ENCODE data around the gene NCAPH2. TPM values are rescaled to one million over a fixed set of nuclear protein-coding genes. Genes with fewer than 3 reads are reported as not detected.
A peak's percentile ranks its signal among the peaks of the same experiment; 100 is the strongest.

The NCAPH2 gene
- 106 and 113 TPM in 2 replicates for total RNA-seq (2014; rRNA removed; shearing (Covaris generic))

GRCh38 chr22:50507991-50508884 lies at the start of gene NCAPH2:
NCAPH2 (plus strand) TSS chr22:50508224; CDS start chr22:50508338, 114 bp downstream.
- H3K27me3 ChIP-seq (replicated peaks), result no peaks in the 10 kb centered on the region
- peaks cover 56% of the 10 kb centered on the region for H3K36me3 ChIP-seq
- peaks cover 22% of the 10 kb centered on the region for H3K4me1 ChIP-seq (replicated peaks)

GRCh38 chr22:50459016-50459415 lies 49.0 kb upstream of the NCAPH2 start:
- Histone ChIP-seq H3K9me3 (replicated peaks) (no peaks in the 10 kb centered on the region), H3K4me3 (no peak overlapping the region), H3K4me1 (replicated peaks) (no peaks in the 10 kb centered on the region), H3K36me3 (peaks cover 96% of the 10 kb centered on the region), H3K27ac (no peak overlapping the region), H3K27me3 (replicated peaks) (no peaks in the 10 kb centered on the region)
- no peak for DNase-seq (ENCODE audit: low read depth in 1 of 2, low spot score in 2 of 2)

More at GRCh38 chr22:50507991-50508884, at the start of gene NCAPH2:
- H3K4me3 ChIP-seq, result peak within 1 kb of the TSS; percentile 92
- peak within 1 kb of the TSS; percentile 97 for H3K27ac ChIP-seq
- DNase-seq (ENCODE audit: low read depth in 1 of 2, low spot score in 2 of 2), result peak; percentile 94 to 96
- H3K9me3 ChIP-seq (replicated peaks), result no peaks in the 10 kb centered on the region

- H3K27me3 ChIP-seq (replicated peaks), result no peaks in the 10 kb centered on the region
- DNase-seq (ENCODE audit: low read depth in 1 of 2, low spot score in 2 of 2), result no peak
- H3K4me3 ChIP-seq, result no peak overlapping the region
- H3K36me3 ChIP-seq, result peaks cover 96% of the 10 kb centered on the region
- no peaks in the 10 kb centered on the region for H3K9me3 ChIP-seq (replicated peaks)
- H3K4me1 ChIP-seq (replicated peaks), result no peaks in the 10 kb centered on the region
- no peak overlapping the region for H3K27ac ChIP-seq
These were observed 48.4 kb upstream of the NCAPH2 start for GRCh38 chr22:50459496-50460140.

- H3K27me3 ChIP-seq (replicated peaks), result no peaks in the 10 kb centered on the region
- H3K27ac ChIP-seq, result no peak overlapping the region
- no peaks in the 10 kb centered on the region for H3K9me3 ChIP-seq (replicated peaks)
- no peak overlapping the region for H3K4me3 ChIP-seq
- no peak for DNase-seq (ENCODE audit: low read depth in 1 of 2, low spot score in 2 of 2)
- H3K4me1 ChIP-seq (replicated peaks), result no peaks in the 10 kb centered on the region
- peaks cover 96% of the 10 kb centered on the region for H3K36me3 ChIP-seq
These were observed 47.1 kb upstream of the NCAPH2 start for GRCh38 chr22:50460938-50461337.

GRCh38 chr22:50461536-50461935 lies 46.5 kb upstream of the NCAPH2 start:
- H3K36me3 ChIP-seq, result peaks cover 98% of the 10 kb centered on the region
- H3K27ac ChIP-seq, result no peak overlapping the region
- no peaks in the 10 kb centered on the region for H3K9me3 ChIP-seq (replicated peaks)
- no peak for DNase-seq (ENCODE audit: low read depth in 1 of 2, low spot score in 2 of 2)
- H3K4me1 ChIP-seq (replicated peaks), result no peaks in the 10 kb centered on the region
- H3K27me3 ChIP-seq (replicated peaks), result no peaks in the 10 kb centered on the region
- H3K4me3 ChIP-seq, result no peak overlapping the region

- Histone ChIP-seq H3K9me3 (replicated peaks) (no peaks in the 10 kb centered on the region), H3K36me3 (peaks cover 98% of the 10 kb centered on the region), H3K27ac (no peak overlapping the region), H3K4me3 (no peak overlapping the region), H3K27me3 (replicated peaks) (no peaks in the 10 kb centered on the region), H3K4me1 (replicated peaks) (no peaks in the 10 kb centered on the region)
- no peak for DNase-seq (ENCODE audit: low read depth in 1 of 2, low spot score in 2 of 2)
These were observed 46.0 kb upstream of the NCAPH2 start for GRCh38 chr22:50461979-50462540.

GRCh38 chr22:50463188-50463900 lies 44.7 kb upstream of the NCAPH2 start:
- no peak overlapping the region for H3K4me3 ChIP-seq
- DNase-seq (ENCODE audit: low read depth in 1 of 2, low spot score in 2 of 2), result no peak
- no peaks in the 10 kb centered on the region for H3K27me3 ChIP-seq (replicated peaks)
- no peak overlapping the region for H3K27ac ChIP-seq
- H3K36me3 ChIP-seq, result peaks cover 94% of the 10 kb centered on the region
- no peaks in the 10 kb centered on the region for H3K9me3 ChIP-seq (replicated peaks)
- no peaks in the 10 kb centered on the region for H3K4me1 ChIP-seq (replicated peaks)

- Histone ChIP-seq H3K27ac (no peak overlapping the region), H3K36me3 (peaks cover 86% of the 10 kb centered on the region), H3K4me3 (no peak overlapping the region), H3K4me1 (replicated peaks) (peaks cover under 1% of the 10 kb centered on the region), H3K27me3 (replicated peaks) (no peaks in the 10 kb centered on the region), H3K9me3 (replicated peaks) (no peaks in the 10 kb centered on the region)
- DNase-seq (ENCODE audit: low read depth in 1 of 2, low spot score in 2 of 2), result no peak
These were observed 43.6 kb upstream of the NCAPH2 start for GRCh38 chr22:50464451-50464850.

- peaks cover 78% of the 10 kb centered on the region for H3K36me3 ChIP-seq
- no peak overlapping the region for H3K27ac ChIP-seq
- peaks cover 9% of the 10 kb centered on the region for H3K4me1 ChIP-seq (replicated peaks)
- no peaks in the 10 kb centered on the region for H3K27me3 ChIP-seq (replicated peaks)
- no peak for DNase-seq (ENCODE audit: low read depth in 1 of 2, low spot score in 2 of 2)
- H3K9me3 ChIP-seq (replicated peaks), result no peaks in the 10 kb centered on the region
- no peak overlapping the region for H3K4me3 ChIP-seq
These were observed 42.7 kb upstream of the NCAPH2 start for GRCh38 chr22:50465066-50465930.

- Histone ChIP-seq H3K36me3 (peaks cover 68% of the 10 kb centered on the region), H3K4me1 (replicated peaks) (peaks cover 14% of the 10 kb centered on the region), H3K9me3 (replicated peaks) (no peaks in the 10 kb centered on the region), H3K27me3 (replicated peaks) (no peaks in the 10 kb centered on the region), H3K27ac (no peak overlapping the region), H3K4me3 (no peak overlapping the region)
- DNase-seq (ENCODE audit: low read depth in 1 of 2, low spot score in 2 of 2), result no peak
These were observed 40.7 kb upstream of the NCAPH2 start for GRCh38 chr22:50467341-50467740.

- Histone ChIP-seq H3K36me3 (peaks cover 69% of the 10 kb centered on the region), H3K9me3 (replicated peaks) (no peaks in the 10 kb centered on the region)
These were observed 40.1 kb upstream of the NCAPH2 start for GRCh38 chr22:50467773-50468440.

GRCh38 chr22:50468626-50469025 lies 39.4 kb upstream of the NCAPH2 start:
- no peak for DNase-seq (ENCODE audit: low read depth in 1 of 2, low spot score in 2 of 2)
- H3K4me3 ChIP-seq, result no peak overlapping the region

More at GRCh38 chr22:50467773-50468440, 40.1 kb upstream of the NCAPH2 start:
- no peak for DNase-seq (ENCODE audit: low read depth in 1 of 2, low spot score in 2 of 2)
- Histone ChIP-seq H3K4me1 (replicated peaks) (peaks cover 14% of the 10 kb centered on the region), H3K27ac (no peak overlapping the region), H3K27me3 (replicated peaks) (no peaks in the 10 kb centered on the region), H3K4me3 (no peak overlapping the region)

More at GRCh38 chr22:50468626-50469025, 39.4 kb upstream of the NCAPH2 start:
- Histone ChIP-seq H3K36me3 (peaks cover 69% of the 10 kb centered on the region), H3K9me3 (replicated peaks) (no peaks in the 10 kb centered on the region), H3K27me3 (replicated peaks) (no peaks in the 10 kb centered on the region), H3K4me1 (replicated peaks) (peaks cover 20% of the 10 kb centered on the region), H3K27ac (no peak overlapping the region)

Data from SJSA1 (cell line).